ENCODE measurements around the gene CLOCK. TPM values are rescaled to one million over a fixed set of nuclear protein-coding genes. Genes with fewer than 3 reads are reported as not detected.

Gene CLOCK
- total and polyA plus RNA-seq, 9 of the 15 experiments (the other 6 are each of a cell fraction or from before 2014, with no cell fraction given), result 3.7 to 14.4 (median 9.4) TPM

- TF ChIP-seq SAP30 (IDR thresholded peaks at IDR 0.05; ENCODE audit: borderline replicate concordance, insufficient read depth, low read depth, low read length, poor library complexity, severe bottlenecking) (peak; percentile 83), MXD1 (CRISPR knock-in tag; IDR thresholded peaks at IDR 0.05; ENCODE audit: borderline replicate concordance, poor library complexity, severe bottlenecking) (no peak), BCOR (IDR thresholded peaks at IDR 0.05) (peak; percentile 48; the same call in 1 of the 2 replicates), NFIX (CRISPR knock-in tag; IDR thresholded peaks at IDR 0.05; ENCODE audit: low read depth) (no peak), ZNF197 (CRISPR knock-in tag; IDR thresholded peaks at IDR 0.05; ENCODE audit: low read depth) (no peak), SMAD4 (CRISPR knock-in tag; conservative IDR thresholded peaks at IDR 0.05) (no peak; the same call in 1 of the 2 replicates), CHAMP1 (IDR thresholded peaks at IDR 0.05) (no peak), ZNF586 (CRISPR knock-in tag; conservative IDR thresholded peaks at IDR 0.05) (no peak), ZNF668 (CRISPR knock-in tag; IDR thresholded peaks at IDR 0.05) (no peak), ETS1 (conservative IDR thresholded peaks at IDR 0.05; ENCODE audit: control insufficient read depth, low read depth, low read length) (0 out of 2 replicates have a peak, but pooled peaks have one; percentile 47), ZNF75A (CRISPR knock-in tag; IDR thresholded peaks at IDR 0.05) (no peak), ZNF592 (IDR thresholded peaks at IDR 0.05) (no peak; the same call in 1 of the 2 replicates), CREB1 (IDR thresholded peaks at IDR 0.05) (peak; percentile 83), CREB1 (CRISPR knock-in tag; IDR thresholded peaks at IDR 0.05) (peak; percentile 89), CREB3 (tag; conservative IDR thresholded peaks at IDR 0.05; ENCODE audit: low read depth) (no peak), RNF2 (IDR thresholded peaks at IDR 0.05) (0 out of 2 replicates have a peak, but pooled peaks have one; percentile 11), JUND (IDR thresholded peaks at IDR 0.05; ENCODE audit: borderline replicate concordance, low read depth, low read length) (no peak), JUND (tag; IDR thresholded peaks at IDR 0.05; ENCODE audit: borderline replicate concordance, low read depth, low read length) (no peak)
Measured at GRCh38 chr4:55395529-55396307, 151.0 kb downstream of the CLOCK start, which contains the start of gene TMEM165 (continued).

All from K562 (cell line).